SK-N-SH treated with all-trans-retinoic acid at 6 μM for 48 hours (cell line): ENCODE measurements around the gene PRSS38.

ENCODE experiments used
- ATAC-seq: fragments of 200-7000 bp; cut with Tn5 transposase; 3 replicates; pipeline ENCODE4 v1.9.1; 2020; ENCODE audit warnings: mild to moderate bottlenecking, moderate library complexity
- ARNTL ChIP-seq: fragments of 450-650 bp; formaldehyde crosslinking; IDR thresholded peaks from 2 replicates; pipeline ENCODE4 v1.5.0; 2020; ENCODE audit warnings: low read depth, mild to moderate bottlenecking, moderate library complexity, borderline replicate concordance
- BACH2 ChIP-seq: fragments of 250-450 bp; sonication (Bioruptor Pico); IDR thresholded peaks from 2 replicates; pipeline ENCODE4 v1.9.0; 2021; ENCODE audit warnings: mild to moderate bottlenecking, borderline replicate concordance
- CSDC2 ChIP-seq: fragments of 250-450 bp; sonication (Bioruptor Pico); IDR thresholded peaks from 2 replicates; pipeline ENCODE4 v1.5.0; 2020; ENCODE audit warnings: mild to moderate bottlenecking, moderate library complexity
- ISL1 ChIP-seq: fragments of 250-450 bp; sonication (Bioruptor Pico); IDR thresholded peaks from 2 replicates; pipeline ENCODE4 v2.1.2; 2022; ENCODE audit warnings: mild to moderate bottlenecking, moderate library complexity
- PPARA ChIP-seq: fragments of 250-450 bp; sonication (Bioruptor Pico); IDR thresholded peaks from 2 replicates; pipeline ENCODE4 v1.5.0; 2020; ENCODE audit warnings: mild to moderate bottlenecking, borderline replicate concordance
- RARB ChIP-seq: fragments of 250-450 bp; sonication (Bioruptor Pico); IDR thresholded peaks from 2 replicates; pipeline ENCODE4 v1.8.0; 2021; ENCODE audit warnings: mild to moderate bottlenecking, moderate library complexity
- SNAI2 ChIP-seq: fragments of 250-450 bp; sonication (Bioruptor Pico); IDR thresholded peaks from 2 replicates; pipeline ENCODE4 v1.5.0; 2020; ENCODE audit warnings: mild to moderate bottlenecking, moderate library complexity
- TCF4 ChIP-seq: fragments of 250-450 bp; sonication (Bioruptor Pico); IDR thresholded peaks from 2 replicates; pipeline ENCODE4 v1.8.0; 2021; ENCODE audit warnings: mild to moderate bottlenecking, moderate library complexity, borderline replicate concordance
- TOX ChIP-seq: fragments of 250-450 bp; sonication (Bioruptor Pico); IDR thresholded peaks from 2 replicates; pipeline ENCODE4 v1.8.0; 2021; ENCODE audit warnings: mild to moderate bottlenecking, moderate library complexity, borderline replicate concordance
- ZFP3 ChIP-seq: fragments of 250-450 bp; sonication (Bioruptor Pico); IDR thresholded peaks from 2 replicates; pipeline ENCODE4 v1.5.0; 2020; ENCODE audit warnings: mild to moderate bottlenecking, moderate library complexity
- ZFP30 ChIP-seq: fragments of 450-650 bp; formaldehyde crosslinking; IDR thresholded peaks from 2 replicates; pipeline ENCODE4 v1.5.0; 2022; ENCODE audit warnings: mild to moderate bottlenecking, moderate library complexity
- ZNF565 ChIP-seq: fragments of 450-650 bp; formaldehyde crosslinking; conservative IDR thresholded peaks from 2 replicates; pipeline ENCODE4 v1.5.0; 2020; ENCODE audit warnings: low read depth, mild to moderate bottlenecking, moderate library complexity
- ZNF70 ChIP-seq: fragments of 450-650 bp; formaldehyde crosslinking; IDR thresholded peaks from 2 replicates; pipeline ENCODE4 v1.5.0; 2020; ENCODE audit warnings: mild to moderate bottlenecking, moderate library complexity
- ZNF8 ChIP-seq: fragments of 450-650 bp; formaldehyde crosslinking; IDR thresholded peaks from 2 replicates; pipeline ENCODE4 v1.5.0; 2020; ENCODE audit warnings: mild to moderate bottlenecking, moderate library complexity
- TF ChIP-seq, protein P1 (sequence below): fragments of 250-450 bp; sonication (Bioruptor Pico); IDR thresholded peaks from 2 replicates; pipeline ENCODE4 v1.5.1; 2020; ENCODE audit warnings: low read depth, mild to moderate bottlenecking, moderate library complexity
- TF ChIP-seq, protein P2 (sequence below): fragments of 250-450 bp; sonication (Bioruptor Pico); IDR thresholded peaks from 2 replicates; pipeline ENCODE4 v1.5.1; 2021; ENCODE audit warnings: mild to moderate bottlenecking, moderate library complexity
- TF ChIP-seq, protein P3 (sequence below): fragments of 250-450 bp; sonication (Bioruptor Pico); IDR thresholded peaks from 2 replicates; pipeline ENCODE4 v1.5.0; 2020; ENCODE audit warnings: mild to moderate bottlenecking, moderate library complexity
- TF ChIP-seq, protein P4 (sequence below): fragments of 250-450 bp; sonication (Bioruptor Pico); IDR thresholded peaks from 2 replicates; pipeline ENCODE4 v1.8.0; 2021; ENCODE audit warnings: low read depth, mild to moderate bottlenecking, moderate library complexity, borderline replicate concordance

Gene PRSS38

DNA sequence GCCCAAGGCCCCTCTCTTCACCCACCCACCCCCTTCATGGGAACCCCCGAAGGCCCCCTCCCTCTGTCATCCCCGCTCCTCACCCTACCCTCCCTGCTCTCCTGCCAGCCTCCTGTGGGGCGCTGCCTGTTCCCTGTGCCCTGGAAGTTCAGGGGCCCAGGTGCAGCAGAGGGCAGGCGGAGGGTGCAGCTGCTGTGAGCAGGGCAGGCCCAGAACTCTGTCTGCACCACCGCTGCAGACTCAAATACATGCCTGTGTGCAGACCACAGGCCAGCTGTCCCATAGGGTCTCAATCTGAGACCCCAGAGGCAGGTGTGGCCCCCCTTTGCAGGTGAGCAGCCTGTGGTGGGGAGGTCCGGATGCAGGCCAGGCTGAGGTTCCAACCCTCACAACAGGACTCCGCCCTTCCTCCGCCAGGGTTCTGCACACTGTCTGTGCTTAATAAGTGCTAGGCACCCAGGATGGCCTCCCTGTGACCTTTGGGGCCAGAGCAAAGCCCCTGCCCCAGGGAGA, 69.7 kb downstream of the PRSS38 start (continued):
- TF ChIP-seq ARNTL (CRISPR knock-in tag) (no peak), SNAI2 (CRISPR knock-in tag) (no peak), ZNF565 (CRISPR knock-in tag) (no peak), TOX (no peak)

DNA sequence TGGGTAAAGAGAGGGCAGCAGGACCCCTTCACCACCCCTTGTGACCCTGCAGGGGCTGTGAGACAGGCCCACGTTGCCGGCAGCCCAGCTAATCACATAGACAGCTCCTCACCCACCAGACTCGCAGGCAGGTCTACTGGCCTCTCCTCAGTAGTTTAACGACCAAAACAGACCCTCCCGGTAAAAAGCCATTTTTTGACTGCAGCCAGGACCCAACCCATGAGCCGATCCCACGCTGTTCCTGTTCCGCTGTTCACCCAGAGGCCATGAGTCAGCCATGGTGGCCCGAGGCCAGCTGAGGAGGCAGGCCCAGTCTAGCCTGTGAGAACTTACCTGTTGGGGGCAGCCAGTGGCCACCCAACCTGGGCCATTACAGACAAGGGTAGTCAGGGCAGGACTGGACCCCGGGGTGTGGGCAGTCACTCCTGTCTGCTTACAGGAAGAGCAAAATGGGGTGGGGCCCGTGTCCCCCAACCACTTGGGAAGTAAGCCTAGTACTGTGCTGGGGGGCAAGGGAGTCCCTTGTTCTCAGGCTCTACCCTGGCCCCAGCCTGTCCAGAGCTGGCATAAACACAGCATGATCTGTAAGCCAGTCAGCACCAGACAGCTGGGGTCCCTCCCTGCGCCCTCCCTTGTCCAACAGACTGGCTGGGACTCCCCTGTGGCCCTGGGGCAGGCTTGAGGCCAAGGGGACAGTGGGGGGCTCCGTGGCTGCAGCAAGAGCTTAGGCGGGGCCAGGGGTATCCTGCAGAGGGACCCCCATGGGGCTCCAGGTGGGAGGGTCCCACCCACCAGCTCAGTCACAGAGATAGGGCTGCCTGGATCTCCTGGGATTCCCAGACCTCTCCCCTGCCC, 70.4 kb downstream of the PRSS38 start:
- ATAC-seq = no peak

DNA sequence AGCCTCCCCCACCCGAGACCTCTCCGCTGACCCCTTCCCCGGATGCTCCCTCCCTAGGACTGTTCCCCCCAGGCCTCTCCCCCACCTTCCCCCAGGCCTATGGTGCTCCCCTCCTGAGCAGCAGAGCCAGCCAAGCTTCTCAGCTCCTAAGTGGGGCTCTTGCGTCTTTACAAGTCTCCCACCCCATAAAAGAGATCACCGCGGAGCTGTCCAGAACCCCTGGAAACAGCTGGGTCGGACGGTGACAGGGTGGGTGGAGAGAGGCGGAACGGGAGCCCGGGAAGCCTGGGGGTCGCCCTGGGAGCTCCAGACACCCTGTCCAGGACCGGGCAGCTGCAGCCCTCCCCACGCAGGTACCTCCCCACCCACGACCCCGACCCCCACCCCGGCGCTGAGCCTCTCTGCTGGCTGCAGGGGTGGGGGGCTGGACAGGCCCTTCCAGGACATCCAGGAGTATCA, 71.1 kb downstream of the PRSS38 start:
- ATAC-seq = no peak
- TF ChIP-seq, protein P1, sequence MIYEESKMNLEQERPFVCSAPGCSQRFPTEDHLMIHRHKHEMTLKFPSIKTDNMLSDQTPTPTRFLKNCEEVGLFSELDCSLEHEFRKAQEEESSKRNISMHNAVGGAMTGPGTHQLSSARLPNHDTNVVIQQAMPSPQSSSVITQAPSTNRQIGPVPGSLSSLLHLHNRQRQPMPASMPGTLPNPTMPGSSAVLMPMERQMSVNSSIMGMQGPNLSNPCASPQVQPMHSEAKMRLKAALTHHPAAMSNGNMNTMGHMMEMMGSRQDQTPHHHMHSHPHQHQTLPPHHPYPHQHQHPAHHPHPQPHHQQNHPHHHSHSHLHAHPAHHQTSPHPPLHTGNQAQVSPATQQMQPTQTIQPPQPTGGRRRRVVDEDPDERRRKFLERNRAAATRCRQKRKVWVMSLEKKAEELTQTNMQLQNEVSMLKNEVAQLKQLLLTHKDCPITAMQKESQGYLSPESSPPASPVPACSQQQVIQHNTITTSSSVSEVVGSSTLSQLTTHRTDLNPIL (CRISPR knock-in tag) = no peak
- TF ChIP-seq, protein P2, sequence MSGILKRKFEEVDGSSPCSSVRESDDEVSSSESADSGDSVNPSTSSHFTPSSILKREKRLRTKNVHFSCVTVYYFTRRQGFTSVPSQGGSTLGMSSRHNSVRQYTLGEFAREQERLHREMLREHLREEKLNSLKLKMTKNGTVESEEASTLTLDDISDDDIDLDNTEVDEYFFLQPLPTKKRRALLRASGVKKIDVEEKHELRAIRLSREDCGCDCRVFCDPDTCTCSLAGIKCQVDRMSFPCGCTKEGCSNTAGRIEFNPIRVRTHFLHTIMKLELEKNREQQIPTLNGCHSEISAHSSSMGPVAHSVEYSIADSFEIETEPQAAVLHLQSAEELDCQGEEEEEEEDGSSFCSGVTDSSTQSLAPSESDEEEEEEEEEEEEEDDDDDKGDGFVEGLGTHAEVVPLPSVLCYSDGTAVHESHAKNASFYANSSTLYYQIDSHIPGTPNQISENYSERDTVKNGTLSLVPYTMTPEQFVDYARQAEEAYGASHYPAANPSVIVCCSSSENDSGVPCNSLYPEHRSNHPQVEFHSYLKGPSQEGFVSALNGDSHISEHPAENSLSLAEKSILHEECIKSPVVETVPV (CRISPR knock-in tag) = no peak
- TF ChIP-seq ZFP3 = no peak
- no peak for TF ChIP-seq BACH2 (CRISPR knock-in tag)
- TF ChIP-seq TCF4 (CRISPR knock-in tag) = no peak
- no peak for TF ChIP-seq ZNF70 (CRISPR knock-in tag)
- TF ChIP-seq ZFP30 (CRISPR knock-in tag) = no peak
- TF ChIP-seq RARB (CRISPR knock-in tag) = no peak
- TF ChIP-seq ZNF8 (CRISPR knock-in tag) = no peak
- TF ChIP-seq, protein P3, sequence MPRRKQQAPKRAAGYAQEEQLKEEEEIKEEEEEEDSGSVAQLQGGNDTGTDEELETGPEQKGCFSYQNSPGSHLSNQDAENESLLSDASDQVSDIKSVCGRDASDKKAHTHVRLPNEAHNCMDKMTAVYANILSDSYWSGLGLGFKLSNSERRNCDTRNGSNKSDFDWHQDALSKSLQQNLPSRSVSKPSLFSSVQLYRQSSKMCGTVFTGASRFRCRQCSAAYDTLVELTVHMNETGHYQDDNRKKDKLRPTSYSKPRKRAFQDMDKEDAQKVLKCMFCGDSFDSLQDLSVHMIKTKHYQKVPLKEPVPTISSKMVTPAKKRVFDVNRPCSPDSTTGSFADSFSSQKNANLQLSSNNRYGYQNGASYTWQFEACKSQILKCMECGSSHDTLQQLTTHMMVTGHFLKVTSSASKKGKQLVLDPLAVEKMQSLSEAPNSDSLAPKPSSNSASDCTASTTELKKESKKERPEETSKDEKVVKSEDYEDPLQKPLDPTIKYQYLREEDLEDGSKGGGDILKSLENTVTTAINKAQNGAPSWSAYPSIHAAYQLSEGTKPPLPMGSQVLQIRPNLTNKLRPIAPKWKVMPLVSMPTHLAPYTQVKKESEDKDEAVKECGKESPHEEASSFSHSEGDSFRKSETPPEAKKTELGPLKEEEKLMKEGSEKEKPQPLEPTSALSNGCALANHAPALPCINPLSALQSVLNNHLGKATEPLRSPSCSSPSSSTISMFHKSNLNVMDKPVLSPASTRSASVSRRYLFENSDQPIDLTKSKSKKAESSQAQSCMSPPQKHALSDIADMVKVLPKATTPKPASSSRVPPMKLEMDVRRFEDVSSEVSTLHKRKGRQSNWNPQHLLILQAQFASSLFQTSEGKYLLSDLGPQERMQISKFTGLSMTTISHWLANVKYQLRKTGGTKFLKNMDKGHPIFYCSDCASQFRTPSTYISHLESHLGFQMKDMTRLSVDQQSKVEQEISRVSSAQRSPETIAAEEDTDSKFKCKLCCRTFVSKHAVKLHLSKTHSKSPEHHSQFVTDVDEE (CRISPR knock-in tag) = no peak
- no peak for TF ChIP-seq CSDC2 (CRISPR knock-in tag)
- no peak for TF ChIP-seq TOX
- TF ChIP-seq, protein P4, sequence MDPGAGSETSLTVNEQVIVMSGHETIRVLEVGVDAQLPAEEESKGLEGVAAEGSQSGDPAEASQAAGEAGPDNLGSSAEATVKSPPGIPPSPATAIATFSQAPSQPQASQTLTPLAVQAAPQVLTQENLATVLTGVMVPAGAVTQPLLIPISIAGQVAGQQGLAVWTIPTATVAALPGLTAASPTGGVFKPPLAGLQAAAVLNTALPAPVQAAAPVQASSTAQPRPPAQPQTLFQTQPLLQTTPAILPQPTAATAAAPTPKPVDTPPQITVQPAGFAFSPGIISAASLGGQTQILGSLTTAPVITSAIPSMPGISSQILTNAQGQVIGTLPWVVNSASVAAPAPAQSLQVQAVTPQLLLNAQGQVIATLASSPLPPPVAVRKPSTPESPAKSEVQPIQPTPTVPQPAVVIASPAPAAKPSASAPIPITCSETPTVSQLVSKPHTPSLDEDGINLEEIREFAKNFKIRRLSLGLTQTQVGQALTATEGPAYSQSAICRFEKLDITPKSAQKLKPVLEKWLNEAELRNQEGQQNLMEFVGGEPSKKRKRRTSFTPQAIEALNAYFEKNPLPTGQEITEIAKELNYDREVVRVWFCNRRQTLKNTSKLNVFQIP (CRISPR knock-in tag) = no peak
- no peak for TF ChIP-seq ISL1 (CRISPR knock-in tag)

More for the DNA sequence above, 70.4 kb downstream of the PRSS38 start:
- TF ChIP-seq RARB (CRISPR knock-in tag) (no peak), ZNF8 (CRISPR knock-in tag) (no peak), TCF4 (CRISPR knock-in tag) (no peak), SNAI2 (CRISPR knock-in tag) (no peak), ZNF565 (CRISPR knock-in tag) (no peak), ZNF70 (CRISPR knock-in tag) (no peak), ISL1 (CRISPR knock-in tag) (no peak), PPARA (CRISPR knock-in tag) (no peak)
- TF ChIP-seq, protein P4 (CRISPR knock-in tag) = no peak
- TF ChIP-seq, protein P3 (CRISPR knock-in tag) = no peak
- TF ChIP-seq, protein P1 (CRISPR knock-in tag) = no peak
- TF ChIP-seq, all 23 proteins: peak for 0
